Activated T-helper 9 cell treated with anti-CD3 and anti-CD28 coated beads, Interleukin-2, amount 50 U/mL, for 16 hours (primary cell): ENCODE measurements around the gene NID2.

Experiments
- DNase-seq: peaks from one replicate; pipeline ENCODE4 v3.0.0-alpha.2; 2020; ENCODE audit warnings: low read depth

The NID2 gene

DNA sequence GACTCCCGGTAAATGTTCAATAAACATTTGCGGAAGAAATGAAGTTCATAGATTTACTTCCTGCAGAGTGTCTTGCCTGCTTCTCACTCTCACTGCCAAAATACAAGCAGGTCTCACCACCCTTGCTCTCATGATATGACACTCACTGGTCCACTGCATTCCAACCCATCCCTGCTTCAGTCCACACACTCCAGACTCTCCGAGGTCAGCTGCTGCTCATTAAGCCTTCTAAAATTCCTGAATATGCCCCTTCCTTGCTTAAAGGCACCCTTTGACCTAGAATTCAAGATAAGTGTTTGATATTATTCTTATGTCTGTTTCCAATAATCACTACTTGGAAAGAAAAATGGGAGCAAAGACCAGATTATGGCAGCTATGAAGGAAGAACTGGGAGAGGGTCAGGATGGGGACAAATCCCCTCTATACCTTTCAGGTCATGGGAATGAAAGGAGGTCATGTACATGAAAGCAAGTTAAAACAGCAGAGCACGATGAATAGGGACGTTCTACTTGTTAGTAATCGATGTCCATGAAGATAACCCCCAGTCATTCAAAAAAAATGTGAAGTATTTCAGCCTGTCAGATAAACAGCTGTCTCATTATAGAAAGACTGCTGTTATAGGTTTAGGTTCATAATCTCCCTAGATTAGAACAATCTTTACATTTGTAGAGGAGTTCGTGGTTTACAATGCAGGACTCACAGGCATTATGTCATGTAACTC, 10.5 kb upstream of the NID2 start:
- no peak for DNase-seq

- DNase-seq = no peak
Observed at GRCh38 chr14:52078721-52079120, 9.9 kb upstream of the NID2 start.

DNA sequence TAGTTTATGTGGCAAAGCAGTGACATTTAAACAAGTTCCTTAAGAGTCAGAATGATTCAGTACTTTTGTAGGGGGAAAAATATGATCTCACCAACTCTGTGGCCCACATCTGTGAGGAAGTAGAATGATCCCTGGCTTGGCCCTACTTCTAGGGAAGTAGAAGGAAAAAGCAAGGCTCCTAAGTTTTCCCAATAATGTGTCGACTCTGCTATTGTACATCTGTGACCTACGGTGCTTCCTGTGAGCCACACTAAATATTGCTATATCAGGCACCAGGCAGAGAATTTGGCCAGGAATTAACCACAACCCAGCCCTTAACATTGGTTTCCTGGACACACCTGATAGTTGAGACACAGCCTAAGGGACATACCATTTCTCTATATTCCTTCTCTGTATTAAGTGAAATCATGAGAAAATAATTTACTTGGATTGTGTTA, 9.3 kb upstream of the NID2 start:
- DNase-seq = no peak

DNA sequence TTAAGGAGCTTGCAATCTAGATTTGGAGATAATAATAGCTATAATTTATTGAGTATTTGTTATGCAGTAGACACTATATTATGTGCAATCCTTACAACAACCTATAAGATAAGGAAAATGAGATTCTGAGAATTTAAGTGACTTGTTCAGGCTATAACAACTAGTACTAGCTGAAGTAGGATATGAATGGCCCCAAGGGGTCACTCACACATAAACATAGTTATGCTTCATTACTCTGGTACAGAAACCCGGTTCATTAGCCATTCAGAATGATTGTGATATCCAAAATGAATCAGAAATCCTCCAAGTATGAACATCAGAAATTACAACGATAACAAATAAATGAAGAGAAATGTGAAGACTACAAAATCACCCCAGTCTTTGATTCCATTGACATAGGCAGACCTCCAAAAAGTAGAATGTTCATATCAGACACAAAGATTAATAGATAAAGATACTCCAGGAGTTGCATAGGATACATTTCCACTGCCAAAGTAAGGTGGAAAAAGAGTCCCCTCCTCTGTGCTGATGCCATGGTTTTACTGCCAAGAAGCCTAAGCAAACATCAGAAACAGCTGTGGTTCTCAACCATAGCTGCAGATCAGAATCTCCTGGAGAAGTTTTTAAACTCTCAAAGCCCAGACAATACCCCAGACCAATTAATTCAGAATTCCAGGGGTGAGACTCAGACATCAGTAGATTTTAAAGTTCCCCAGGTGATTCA, 8.6 kb upstream of the NID2 start:
- DNase-seq = no peak

- no peak for DNase-seq
Observed at GRCh38 chr14:52076334-52076733, 7.5 kb upstream of the NID2 start.

- no peak for DNase-seq
Observed at GRCh38 chr14:52075371-52075770, 6.5 kb upstream of the NID2 start.

- no peak for DNase-seq
Observed at GRCh38 chr14:52073251-52073650, 4.4 kb upstream of the NID2 start.

- no peak for DNase-seq
Observed at GRCh38 chr14:52072266-52072780, 3.5 kb upstream of the NID2 start.

GRCh38 chr14:52071675-52072074, 2.8 kb upstream of the NID2 start:
- DNase-seq = no peak

GRCh38 chr14:52070051-52070431, 1.2 kb upstream of the NID2 start:
- no peak for DNase-seq

- DNase-seq = peak; percentile 1
Observed at GRCh38 chr14:52069307-52070050, 620 bp upstream of the NID2 start.

DNA sequence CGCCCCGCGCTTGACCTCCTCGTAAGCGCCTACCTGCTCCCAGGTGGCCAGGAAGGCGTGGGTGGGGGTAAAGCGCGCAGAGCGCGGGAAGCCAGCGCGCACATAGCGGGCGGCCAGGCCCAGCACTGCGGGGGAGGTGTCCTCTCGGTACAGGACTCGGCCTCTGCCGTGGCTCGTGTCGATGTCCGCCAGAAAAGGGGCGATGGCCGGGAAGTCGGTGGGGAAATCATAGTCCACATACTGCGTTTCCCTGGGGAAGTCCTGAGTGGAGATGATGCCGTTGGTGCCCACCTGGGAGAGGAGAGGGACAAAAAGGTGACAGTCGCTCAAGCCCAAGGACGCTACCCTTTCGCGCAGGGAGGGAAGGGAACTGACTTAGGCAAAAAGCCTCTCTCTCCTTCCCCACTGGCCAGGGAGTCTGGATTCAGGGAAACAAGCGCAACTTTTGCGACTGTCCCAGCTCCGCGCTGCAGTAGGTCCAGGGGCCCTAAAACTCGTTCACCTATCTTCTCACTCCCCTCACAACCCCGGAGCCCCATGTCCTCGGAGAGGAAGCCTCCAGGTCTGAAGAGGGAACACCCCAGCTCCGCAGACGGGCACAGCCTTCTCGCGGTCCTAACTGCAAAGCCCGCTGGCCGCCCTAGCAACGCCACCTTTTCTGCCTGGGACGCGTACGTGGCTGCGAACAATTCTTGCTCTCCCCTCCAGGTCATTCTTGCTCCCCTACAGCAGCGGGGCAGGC, 815 bp downstream of the NID2 start:
- DNase-seq = no peak

- no peak for DNase-seq
Observed at GRCh38 chr14:52064174-52064573, 4.7 kb downstream of the NID2 start.

DNA sequence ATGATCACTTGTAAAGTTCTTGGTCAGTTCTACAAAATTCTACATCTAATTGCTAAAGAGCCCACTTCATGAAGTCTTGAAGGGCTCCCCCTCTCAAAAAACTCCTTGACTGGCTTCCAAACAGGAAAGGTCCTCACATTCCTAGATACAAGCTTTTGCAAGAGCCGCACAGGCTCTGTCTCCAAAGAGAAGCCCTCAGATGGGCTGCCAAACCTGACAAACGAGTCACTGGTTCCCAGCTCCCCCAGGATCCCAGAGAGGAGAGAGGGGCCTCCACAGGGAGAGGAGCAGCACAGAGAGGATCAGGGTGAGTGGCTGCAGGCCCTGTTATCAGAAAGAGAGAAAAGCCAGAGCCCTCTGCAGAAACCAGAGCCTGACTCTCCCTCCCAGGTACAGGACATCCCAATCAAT, 5.8 kb downstream of the NID2 start:
- DNase-seq = no peak

DNA sequence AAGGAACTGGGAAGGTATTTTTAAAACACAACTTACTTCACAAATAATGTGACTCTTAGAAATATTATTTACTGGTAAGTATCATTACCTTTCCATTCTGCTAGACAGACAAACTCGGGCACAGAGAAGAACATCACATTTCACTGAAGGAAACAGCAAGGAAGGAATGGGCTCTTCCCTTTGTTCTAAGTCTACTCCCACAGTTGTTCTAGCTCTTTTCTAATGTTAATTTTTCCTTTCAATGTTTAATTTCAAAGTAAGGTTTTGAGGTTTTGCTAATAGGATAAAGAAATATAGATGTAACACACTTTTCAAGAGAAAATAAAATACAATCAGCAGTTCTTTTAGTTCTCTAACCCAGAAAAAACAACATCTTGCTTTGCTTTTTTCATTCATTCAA, 7.0 kb downstream of the NID2 start:
- DNase-seq = no peak

DNA sequence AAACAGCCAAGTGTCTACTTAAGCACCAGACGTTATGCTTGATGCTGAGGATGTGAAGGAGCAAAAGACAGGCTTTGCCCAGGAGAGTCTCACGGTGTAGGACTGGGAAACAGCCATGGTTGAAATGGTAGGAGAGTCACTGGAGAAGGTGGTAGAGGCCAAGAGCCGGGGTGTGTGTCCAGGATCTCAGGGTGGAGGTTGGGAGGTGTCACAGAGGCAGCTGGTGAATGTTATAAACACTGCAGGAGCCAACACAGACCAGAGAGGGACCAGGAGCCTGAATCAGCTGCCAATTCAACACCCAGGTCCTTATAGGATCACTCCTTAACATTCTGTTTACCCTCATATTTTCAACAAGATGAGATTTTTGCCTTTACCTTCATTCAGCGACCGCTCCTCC, 7.5 kb downstream of the NID2 start:
- DNase-seq = no peak

DNA sequence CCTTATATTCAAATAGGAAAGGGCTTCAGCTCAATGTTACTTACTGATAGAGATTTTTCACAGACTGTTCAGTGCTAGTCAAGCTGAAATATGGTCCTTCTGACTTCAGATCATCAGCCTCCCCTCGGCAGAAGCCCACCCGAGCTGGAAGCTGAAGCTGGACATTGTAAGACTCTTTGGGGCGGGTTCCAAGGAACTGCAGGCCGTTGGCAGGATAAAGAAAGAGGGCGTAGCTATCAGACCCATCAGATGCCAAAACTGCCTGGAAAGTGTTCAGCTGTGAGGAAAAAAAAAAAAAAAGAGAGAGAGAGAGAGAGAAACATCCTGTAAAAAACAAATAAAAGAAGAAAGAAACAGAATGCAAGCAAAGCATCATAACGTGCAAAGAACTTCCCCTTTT, 8.8 kb downstream of the NID2 start:
- DNase-seq = no peak

- no peak for DNase-seq
Observed at GRCh38 chr14:52059649-52060048, 9.2 kb downstream of the NID2 start.

DNA sequence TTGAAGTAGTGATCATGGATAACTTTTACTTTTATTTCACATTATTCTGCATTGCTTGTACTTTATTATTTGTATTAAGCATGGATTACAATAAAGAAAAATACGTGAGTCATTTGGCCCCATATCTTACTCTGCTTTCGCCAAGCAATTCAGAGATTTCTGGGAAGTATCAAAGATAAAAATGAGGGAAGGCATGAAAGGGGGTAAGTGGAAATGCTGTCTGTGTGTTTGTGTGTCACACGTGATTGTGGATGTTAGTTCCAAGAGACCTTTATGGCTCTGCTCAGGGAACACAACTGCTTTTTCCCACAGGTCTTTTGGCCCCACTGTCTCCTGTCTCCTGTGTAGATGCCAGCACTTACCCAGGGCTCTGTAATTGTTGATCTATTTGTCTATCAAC, 10.5 kb downstream of the NID2 start:
- DNase-seq = no peak

GRCh38 chr14:52055167-52055566, 13.7 kb downstream of the NID2 start:
- no peak for DNase-seq

- DNase-seq = no peak
Observed at GRCh38 chr14:52054678-52055077, 14.2 kb downstream of the NID2 start.

DNA sequence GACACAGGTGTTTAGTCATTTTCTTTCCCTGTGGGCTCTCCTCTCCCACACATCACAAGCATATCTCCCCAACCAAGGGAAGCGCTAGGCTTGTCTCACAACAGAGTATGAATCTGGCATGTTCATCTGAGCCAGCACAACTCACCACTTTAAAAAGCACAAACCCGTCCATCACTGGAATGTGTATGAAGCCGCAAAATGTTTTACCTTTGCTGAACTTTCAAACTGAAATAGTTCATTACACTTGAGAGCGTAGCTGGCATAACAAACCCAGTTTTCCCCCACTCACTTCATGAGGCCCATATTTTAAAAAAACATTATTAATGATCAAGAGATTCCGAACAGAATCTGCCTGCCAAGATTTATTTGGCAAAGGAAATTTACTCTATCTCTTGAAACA, 15.8 kb downstream of the NID2 start:
- DNase-seq = no peak
